Iris pigment epithelial cell (primary cell): ENCODE data around the gene COG6.

Source experiments
- DNase-seq: peaks from one replicate; pipeline ENCODE4 v3.0.0-alpha.2; 2011; ENCODE audit warnings: low read depth

Gene COG6

DNA sequence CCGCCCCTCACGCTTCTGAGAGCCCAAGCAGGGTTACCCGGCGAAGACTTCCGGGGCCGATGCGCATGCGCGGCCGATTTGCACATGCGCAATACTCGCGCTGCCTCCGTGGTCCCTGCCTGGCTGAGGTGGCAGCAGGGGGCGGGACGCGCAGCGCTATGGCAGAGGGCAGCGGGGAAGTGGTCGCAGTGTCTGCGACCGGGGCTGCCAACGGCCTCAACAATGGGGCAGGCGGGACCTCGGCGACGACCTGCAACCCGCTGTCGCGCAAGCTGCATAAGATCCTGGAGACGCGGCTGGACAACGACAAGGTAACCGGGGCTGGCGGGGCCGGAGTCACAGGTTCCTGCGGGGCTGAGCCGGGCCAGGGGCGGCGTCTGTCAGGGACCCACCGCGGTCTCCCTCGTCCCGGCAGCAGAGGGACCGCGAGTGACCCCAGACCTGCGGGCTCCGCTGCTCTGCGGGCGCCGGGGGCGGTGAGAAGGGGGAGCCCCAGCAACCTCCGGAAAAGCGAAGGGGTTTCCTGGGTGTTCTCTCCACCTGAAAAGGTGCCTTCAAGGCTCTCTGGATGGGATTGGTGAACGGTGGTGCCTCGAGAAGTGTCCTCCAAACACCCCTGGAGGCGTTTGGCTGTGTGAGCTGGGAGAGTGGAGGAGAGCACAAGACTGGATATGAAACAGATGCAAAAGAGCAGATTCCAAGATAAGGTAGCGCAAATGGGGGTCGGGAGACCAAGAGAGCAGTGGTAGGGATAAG, at the start of gene COG6:
COG6 (plus strand) TSS at position 94 of the 756 bp plus-strand sequence; CDS start at position 159, 65 bp downstream.
- DNase-seq: peak; percentile 72

DNA sequence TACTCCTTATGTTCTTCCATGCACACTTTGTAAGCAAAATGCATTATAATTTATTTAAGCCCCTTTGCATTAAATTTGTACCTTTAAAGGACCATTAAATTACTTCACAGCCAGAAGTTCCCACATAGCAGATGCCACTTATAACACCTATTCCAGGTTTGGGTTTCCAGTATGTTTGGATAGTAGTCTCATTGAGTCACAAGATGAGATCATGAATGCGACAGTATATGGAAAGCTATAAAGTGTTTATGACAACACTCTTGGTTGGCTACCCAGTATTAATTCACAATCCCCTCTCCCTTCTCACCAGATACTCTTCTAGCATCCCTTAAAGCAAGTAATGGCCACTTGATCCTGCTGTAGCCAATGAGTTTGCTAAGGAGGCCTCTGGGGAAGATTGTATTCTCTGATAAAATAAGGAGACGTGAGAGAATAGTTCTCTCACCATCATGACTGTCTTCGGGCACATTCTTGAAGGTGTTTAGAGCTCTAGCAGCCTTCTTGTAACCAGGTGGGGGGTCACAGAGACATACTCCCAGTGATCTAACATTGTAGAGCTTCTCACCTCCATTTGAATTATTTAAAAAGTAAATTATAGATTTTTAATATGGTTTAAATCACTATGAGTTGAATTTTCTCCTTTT, 49.7 kb upstream of the COG6 start:
- DNase-seq: no peak

DNA sequence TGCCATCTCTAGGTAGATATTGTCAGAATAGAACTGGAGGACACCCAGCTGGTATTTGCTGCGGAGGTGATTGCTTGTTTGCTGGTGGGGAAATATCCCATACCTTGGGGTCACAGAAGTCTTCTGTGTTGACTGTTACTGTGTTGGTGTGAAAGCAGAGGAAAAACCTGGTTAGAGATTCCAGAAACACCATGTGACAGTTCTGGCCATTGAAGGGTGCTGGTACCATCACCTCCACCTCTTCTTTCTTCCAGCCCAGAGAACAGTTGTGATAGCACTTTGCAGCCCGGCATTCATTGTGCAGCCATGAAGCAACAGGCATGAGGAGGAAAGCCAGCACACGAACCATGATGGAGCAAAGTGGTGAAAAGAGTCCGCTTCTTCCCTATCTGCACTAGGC, 47.6 kb upstream of the COG6 start:
- no peak for DNase-seq

DNA sequence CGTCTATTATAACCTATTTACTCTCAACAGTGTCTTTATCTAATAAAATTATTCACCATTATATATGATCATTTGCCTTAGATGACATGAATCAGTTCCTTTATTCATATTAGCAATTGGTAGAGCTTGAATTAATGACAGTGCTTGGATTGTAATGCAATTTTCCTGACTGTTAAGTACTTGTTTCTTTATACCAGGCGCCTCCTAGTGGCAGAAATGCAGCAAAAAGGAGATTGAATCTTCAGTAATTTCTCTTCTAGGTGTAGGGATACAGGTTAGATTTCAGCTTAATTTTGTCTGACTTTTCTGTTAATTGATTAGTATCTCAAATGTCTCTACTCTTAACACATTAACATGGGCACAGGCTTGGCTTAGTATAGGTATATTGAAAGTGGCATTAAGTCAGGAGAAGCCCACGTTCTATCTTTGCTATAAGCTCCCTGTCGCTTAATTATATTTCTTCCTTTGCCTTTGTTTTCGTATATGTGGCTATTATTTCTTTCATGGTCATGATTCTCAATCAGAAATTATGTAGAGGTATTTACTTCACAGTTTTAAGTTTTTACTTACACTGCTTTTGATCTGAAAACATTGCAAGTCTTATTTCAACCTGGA, 43.3 kb upstream of the COG6 start:
- DNase-seq: peak; percentile 76

DNA sequence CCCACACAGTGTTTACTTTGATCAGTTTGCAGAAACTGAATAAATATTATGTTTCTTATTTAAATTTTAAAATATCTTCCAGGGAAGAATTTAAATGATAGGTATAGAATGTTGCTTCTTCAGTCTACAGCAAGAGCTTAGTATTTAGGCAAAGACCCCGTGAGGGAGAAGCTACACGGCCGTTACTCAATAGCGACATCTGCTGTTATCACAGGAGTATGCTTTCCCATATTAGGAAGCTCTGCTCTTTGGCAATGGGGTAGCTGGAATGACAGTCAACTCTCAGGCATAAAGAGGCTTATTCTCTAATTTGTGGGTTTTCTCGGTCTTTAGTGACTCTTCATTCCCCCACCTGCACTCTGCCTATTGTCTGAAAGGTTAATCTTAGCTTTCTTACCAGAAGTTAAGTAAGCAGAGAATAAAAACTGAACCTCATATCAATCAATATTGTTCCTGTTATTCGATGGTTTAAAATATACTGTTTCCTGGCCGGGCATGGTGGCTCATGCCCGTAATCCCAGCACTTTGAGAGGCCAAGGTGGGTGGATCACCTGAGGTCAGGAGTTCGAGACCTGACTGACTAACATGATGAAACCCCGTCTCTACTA, 39.3 kb upstream of the COG6 start:
- peak; percentile 59 for DNase-seq

DNA sequence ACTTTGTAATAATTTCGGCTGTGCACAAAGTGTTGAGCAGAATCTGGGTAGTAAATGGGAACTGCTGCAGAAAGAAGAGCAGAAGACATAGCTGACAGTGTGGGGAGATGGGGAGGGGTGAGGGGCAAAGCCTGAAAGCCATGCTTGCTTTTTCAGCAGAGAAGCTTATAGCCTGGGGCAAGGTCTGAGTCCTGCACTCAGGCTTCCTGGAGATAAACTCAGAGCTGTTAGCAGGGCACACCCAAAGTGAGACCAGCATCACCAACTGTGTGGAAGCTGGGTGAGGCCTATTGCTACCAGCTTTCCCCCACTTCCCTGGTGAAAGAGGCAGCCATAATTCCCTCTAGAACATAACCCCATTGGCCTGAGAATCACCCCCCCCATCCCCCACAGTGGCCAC, 36.9 kb upstream of the COG6 start:
- no peak for DNase-seq

DNA sequence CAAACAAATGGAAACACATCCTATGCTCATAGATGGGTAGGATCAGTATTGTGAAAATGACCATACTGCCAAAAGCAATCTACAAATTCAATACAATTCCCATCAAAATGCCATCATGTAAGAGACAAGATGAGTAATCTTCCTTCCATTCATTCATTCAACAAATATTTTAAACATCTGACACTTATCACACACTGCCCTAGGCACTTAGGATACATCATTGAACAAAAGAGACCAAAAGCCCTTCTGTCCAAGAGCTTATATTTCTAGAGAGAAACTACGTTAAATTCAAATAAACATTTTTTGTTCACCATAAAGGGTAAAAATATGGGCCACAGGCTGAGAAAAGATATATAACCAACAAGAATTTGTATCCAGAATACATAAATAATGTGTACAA, 32.0 kb upstream of the COG6 start:
- no peak for DNase-seq

DNA sequence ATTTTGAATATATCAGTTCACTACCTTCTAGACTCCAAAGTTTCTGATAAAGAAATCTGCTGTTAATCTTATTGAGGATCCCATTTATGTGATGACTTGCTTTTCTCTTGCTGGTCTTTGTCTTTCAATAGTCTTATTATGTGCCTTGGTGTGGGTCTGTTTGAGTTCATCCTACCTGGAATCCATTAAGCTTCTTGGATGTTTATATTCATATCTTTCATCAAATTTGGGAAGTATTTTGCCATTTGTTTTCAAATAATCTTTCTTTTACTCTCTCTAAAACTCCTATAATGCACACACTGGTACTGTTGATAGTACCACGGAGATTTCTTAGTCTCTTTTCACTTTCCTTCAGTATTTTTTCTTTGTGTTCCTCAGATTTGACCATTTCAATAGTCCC, 24.2 kb upstream of the COG6 start:
- DNase-seq: no peak

DNA sequence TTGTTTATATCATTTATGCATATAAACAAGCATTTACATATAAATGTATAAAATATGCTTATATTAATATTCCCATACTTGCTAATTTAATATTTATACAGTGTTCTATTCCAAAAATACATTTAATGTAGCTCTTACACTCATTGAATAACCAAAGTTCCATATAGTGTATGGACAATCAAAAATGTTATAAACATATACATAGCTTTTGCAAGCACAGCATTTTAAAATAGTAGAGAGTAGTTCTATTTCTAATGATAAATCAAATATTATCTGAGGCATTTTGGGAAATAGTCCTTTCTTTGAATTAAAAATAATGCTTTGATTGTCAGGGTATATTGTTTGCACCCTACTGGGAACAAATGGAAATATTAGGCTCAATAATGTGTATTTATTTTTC, 22.5 kb upstream of the COG6 start:
- DNase-seq: no peak

DNA sequence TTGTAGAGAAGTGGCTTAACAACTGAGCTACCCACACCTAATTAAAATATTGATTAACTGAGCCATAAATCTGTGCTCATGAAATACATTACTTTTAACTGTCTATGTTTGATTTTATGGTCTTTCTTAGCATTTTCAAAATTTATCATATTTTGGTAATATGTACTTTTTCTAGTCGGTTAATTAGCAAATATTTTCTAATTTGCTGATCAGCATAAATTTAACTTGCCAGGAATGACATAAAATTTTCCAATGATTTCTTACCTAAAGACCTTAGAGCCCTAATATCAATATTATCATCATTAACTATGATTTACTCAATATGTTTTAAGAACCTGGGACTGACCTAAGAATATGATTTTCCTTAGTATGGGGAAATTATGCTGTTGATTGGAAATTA, 19.9 kb upstream of the COG6 start:
- DNase-seq: no peak

DNA sequence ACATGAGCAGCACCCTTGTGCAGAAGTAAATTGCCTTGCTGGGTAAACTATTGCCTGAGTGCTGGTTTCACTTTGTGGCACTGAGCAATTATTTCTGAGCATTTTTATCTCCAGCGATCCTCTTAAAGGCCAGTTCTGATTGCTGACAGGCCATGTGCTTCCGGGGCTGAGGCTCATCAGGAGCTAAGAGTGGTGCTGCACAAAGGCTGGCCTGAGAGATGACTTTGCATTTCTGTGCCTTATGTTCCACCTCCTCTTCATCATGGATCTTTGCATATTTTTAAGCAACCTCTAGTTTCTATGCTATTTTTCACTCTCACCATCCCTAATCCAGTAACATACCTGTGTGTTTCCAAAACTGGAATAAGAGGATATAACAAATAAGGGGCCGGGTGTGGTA, 17.6 kb upstream of the COG6 start:
- DNase-seq: no peak

DNA sequence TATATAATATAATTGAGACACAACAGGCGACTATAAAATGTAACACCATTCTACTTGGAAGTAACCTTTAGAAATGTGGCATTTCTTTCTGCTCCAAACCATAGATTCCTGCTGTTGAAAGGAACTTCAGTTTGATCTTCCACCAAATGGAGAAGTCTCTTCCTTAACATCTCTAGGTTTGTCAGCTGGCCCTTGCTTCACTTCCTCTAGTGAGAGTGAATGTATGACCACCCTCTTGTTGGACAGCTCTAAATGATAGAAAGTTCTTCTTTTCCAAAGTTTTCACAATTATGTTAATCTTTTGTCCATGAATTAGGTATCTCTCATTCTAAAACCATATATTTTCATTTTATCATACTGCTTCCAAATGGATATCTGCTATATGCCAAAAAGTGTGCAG, 13.8 kb upstream of the COG6 start:
- DNase-seq: no peak

DNA sequence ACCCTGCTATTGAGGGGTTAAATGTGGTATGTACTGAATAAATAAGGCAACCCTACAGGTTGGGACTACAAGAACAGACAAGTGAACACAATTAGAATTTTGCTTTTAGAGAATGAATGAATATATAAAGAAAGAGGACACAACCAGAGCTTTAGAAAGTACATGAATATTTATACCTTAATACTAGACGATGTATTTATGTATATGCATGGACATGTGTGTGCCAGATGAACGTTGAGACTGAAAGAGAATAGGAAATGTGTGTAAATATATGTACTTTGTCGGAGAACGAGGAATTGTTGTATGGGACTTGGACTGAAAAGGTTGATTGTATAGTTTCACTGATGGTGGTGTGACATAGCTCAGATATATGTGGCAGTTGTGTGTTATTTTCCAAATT, 9.3 kb upstream of the COG6 start:
- no peak for DNase-seq

DNA sequence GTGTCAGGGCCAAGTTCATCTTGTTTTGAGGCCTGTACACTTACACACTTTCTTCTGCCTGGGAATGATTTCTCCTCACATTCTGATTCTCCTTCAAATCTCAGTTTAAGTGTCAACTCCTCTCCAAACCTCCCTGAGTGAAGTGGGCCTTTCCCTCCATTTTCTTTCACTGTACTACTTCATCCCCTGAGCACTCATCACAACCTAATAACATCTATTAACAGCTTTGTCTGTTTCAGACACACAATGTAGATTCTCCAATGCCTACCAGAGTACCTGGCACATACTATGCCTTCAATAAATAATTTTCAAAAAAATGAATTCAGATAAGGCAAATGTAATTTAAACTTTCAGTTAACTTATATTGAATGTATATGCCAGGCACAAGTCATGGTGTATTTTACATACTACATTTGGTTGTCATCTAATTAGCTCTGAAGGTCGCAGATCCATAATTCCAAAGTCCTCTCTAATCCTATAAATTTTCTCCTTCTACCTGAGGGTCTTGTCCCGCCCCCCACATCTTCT, 357 bp upstream of the COG6 start:
- peak; percentile 1 for DNase-seq

DNA sequence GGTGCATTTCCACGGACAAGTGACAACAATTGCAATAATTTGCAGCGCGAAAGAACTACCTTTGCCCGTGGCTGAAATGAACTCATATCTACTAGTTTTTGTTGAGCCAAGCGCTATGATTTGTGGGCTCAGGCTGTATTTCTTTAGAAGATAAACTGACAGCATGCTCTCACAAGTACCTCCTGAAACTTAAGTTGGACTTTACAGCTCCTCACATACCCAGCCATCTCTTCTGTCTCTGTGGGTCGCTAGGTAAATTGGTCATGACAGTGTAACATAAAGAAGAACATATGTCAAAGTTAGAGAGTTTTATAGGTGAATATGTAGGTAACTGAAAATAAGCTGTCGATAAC, 839 bp downstream of the COG6 start:
- peak; percentile 30 for DNase-seq

DNA sequence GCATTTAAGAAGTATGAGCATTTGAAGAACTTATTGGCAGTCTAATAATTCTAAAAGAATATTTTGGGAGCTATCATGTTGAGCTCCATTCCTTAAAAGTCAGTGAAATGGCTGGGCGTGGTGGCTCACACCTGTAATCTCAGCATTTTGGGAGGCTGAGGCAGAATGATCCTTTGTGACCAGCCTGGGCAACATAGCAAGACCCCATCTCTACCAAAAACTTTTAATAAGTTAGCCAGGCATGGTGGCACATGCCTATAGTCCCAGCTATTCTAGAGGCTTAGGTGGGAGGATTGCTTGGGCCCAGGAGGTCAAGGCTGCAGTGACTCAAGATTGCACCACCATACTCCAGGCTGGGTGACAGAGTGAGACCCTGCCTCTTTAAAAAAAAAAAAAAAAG, 8.0 kb downstream of the COG6 start:
- no peak for DNase-seq

DNA sequence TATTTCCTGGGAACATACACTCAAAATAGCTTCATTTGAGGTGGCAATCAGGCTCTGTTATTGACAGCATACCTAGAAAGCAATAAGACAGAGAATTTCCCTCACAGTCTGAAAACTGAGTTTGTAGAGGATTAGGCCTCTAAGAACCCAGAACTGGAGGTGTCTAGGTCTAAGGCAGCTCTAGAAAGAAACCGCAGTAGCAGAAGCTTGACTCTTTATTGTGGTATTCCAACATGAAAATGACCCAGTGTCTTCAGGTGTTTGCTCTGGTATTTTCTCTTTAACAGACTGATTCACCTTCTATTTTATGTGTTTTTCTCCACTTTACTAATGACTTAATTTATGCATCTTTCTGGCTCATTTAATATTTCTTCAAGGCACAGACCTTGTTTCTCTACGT, 8.5 kb downstream of the COG6 start:
- no peak for DNase-seq

DNA sequence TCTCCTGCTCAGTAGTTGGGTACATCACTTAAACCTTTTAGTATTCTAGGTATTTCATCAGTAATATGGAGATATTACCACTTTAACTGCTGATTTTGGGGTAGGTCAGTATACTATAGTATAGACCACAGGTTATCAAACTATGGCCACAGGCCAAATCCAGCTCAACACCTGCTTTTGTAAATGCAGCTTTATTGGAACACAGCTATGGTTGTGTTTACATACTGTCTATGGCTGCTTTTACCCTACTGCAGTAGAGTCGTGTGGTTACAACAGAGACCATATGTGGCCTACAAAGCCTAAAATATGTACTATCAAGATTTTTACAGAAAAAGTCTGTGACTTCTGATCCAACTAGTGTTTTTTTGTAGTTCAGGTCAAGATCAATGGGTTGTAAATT, 10.3 kb downstream of the COG6 start:
- DNase-seq: no peak

DNA sequence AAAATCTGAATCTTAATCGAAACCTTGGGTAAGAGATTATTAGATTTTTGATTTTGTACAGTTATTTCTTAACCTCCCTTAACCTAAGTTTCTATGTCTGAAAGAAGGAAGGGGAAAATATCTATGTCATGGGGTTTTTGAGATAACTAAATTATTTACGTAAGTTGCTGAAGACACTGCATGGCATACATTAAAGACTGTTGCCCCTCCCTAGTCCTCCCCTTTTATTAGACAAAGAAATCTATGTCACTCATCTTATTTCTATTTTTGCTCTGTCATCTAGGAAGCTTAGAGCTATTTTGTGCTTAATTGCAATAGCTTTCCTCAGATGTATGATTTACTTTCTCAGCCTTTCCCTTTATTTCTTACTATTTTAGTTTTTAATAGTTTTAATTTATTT, 15.0 kb downstream of the COG6 start:
- no peak for DNase-seq

DNA sequence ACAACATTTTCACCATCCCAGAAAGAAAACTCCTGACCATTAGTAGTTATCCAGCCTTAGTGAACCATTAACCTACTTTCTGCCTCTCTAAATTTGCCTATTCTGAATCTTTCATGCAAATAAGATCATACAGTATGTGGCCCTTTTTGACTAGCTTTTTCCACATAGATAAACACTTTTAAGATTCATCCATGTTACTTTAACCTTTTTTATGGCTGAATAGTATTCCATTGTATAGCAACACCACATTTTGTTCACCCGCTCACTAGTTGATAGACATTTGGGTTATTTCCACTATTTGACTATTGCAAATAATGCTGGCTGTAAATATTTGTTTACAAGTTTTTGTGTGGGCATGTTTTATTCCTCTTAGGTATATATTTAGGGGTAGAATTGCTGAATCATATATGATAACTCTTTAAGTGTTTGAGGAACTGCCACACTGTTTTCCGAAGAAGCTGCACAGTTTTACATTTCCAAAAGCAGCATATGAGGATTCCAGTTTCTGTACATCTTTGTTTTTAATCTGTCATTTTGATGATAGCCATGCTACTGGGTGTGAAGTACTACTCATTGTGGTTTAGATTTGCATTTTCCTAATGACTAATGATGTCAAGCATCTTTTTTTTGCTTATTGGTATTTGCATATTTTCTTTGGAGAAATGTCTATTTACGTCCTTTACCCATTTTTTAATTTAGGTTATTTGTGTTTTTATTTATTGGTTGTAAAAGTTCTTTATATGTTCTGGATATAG, 17.1 kb downstream of the COG6 start:
- DNase-seq: no peak

DNA sequence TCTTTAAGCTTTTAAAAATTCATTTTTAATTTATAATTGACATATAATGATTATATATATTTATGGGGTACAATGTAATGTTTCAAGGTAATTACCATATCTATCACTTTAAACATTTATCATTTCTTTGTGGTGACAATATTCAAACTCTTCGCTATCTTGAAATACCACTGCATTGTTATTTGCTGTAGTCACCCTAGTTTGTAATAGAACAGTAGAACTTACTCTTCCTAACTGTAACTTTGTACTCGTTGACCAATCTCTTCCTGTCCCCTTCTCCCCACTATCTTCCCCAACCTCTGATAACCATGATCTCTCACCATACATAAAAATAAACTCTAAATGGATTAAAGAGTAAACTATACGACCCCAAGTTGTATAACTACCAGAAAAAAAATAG, 20.4 kb downstream of the COG6 start:
- peak; percentile 9 for DNase-seq

DNA sequence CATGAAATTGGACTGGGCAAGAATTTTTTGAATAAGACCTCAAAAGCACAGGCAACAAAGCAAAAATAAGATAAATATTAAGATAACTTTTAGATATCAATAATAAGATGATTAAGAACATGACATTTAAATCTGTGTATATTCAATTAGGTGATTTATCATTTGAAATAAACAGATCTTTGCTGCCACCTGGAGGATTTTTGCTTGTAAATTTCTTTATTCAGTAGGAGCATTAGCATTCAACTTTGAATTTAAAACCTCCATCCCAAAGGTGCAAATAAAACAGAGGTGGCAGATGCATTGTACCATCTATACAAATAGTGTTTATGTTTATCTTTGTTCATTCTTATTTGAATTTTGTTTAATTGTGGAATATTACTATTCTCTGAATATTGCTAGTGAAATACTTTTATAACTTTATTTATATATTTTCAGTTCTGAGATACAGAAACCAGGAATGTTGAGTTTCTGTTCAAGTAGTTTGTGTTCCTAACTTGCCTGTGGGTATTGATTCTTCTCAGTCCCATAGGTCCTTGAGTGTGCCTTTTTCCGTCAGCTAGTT, 20.9 kb downstream of the COG6 start:
- peak; percentile 51 for DNase-seq
